ENCODE data around the gene ULK4. TPM values are rescaled to one million over a fixed set of nuclear protein-coding genes. Genes with fewer than 3 reads are reported as not detected.

ULK4 gene
- total and polyA plus RNA-seq, 2 of the 4 experiments (the other 2 are of a cell fraction): 2.7 to 5.0 TPM

- no CpG with 5 or more reads among the region's 1 CpG for whole genome bisulfite sequencing, 2 experiments (ENCODE audit: extremely low coverage in 2 of 2, insufficient read length in 1 of 2)
- H2BK120ac ChIP-seq (ENCODE audit: low read depth, low read length): no peak overlapping the region
- H3K79me1 ChIP-seq (ENCODE audit: low read depth in 1 of 2, low read length in 2 of 2): no peaks in the 10 kb centered on the region
- no peak overlapping the region for H3K18ac ChIP-seq (ENCODE audit: low read depth, low read length)
- no peak overlapping the region for H2AFZ ChIP-seq (replicated peaks; ENCODE audit: low read length, poor library complexity)
- H3K9me1 ChIP-seq (ENCODE audit: insufficient read depth, low read length): peaks cover 5% of the 10 kb centered on the region
- no peak overlapping the region for H2BK5ac ChIP-seq (ENCODE audit: low read depth, low read length, poor library complexity, severe bottlenecking)
- H3K9ac ChIP-seq (ENCODE audit: low read depth, low read length): no peak overlapping the region
- H3K23ac ChIP-seq (ENCODE audit: low read depth, low read length): no peak overlapping the region
- H3K56ac ChIP-seq (ENCODE audit: extremely low read depth, insufficient read depth, low read length): no peak overlapping the region
- H3K4ac ChIP-seq (ENCODE audit: low read depth, low read length): no peak overlapping the region
- ChIA-PET CTCF (interaction anchor here (0.7 kb wide), 1 partner anchor 674 kb away, joined by 4 read pairs; no protein-coding TSS in a partner anchor), POLR2A (ENCODE audit: unreplicated experiment) (no interaction called here)
- no TSS peak for BruUV-seq (replicated peaks)
- H3K36me3 ChIP-seq (ENCODE audit: control insufficient read depth, insufficient read depth, low read length): no peaks in the 10 kb centered on the region
- H4K5ac ChIP-seq (ENCODE audit: low read depth, low read length): no peak overlapping the region
- no peak for ATAC-seq (ENCODE audit: low read depth)
- H3K27ac ChIP-seq (ENCODE audit: insufficient read depth, low read length): no peak overlapping the region
- H3K27me3 ChIP-seq (ENCODE audit: control insufficient read depth, insufficient read depth, low read length): no peaks in the 10 kb centered on the region
- no peak overlapping the region for H2AK9ac ChIP-seq (replicated peaks; ENCODE audit: low read depth, low read length, poor library complexity)
- TF ChIP-seq RFX5 (IDR thresholded peaks at IDR 0.05; ENCODE audit: low read depth, low read length): no peak
- TF ChIP-seq NFE2L2 (IDR thresholded peaks at IDR 0.05; ENCODE audit: low read depth, low read length): no peak
- TF ChIP-seq FOS (IDR thresholded peaks at IDR 0.05; ENCODE audit: low read depth, low read length): no peak
- no peaks in the 10 kb centered on the region for H4K20me1 ChIP-seq (ENCODE audit: insufficient read depth, low read length)
- peaks cover 5% of the 10 kb centered on the region for H3K4me1 ChIP-seq (ENCODE audit: control insufficient read depth, insufficient read depth, low read length)
- no peak overlapping the region for H2AK5ac ChIP-seq (ENCODE audit: low read depth, low read length)
- DNase-seq: no peak
- no peak overlapping the region for H2BK15ac ChIP-seq (ENCODE audit: low read depth, low read length)
- no peaks in the 10 kb centered on the region for H3K9me3 ChIP-seq (ENCODE audit: control insufficient read depth, insufficient read depth, low read length)
- no peak overlapping the region for H2BK20ac ChIP-seq (ENCODE audit: low read depth, low read length)
- H4K91ac ChIP-seq (ENCODE audit: insufficient read depth, low read depth, low read length): no peak overlapping the region
- no peak overlapping the region for H4K8ac ChIP-seq (ENCODE audit: low read depth in 2 of 2, low read length in 2 of 2)
- intact Hi-C loops (cut with micrococcal nuclease) (no loop called here), in situ Hi-C loops (cut with MboI; ENCODE audit: low sequenced_read_pairs) (no loop called here), dilution Hi-C loops (cut with HindIII; ENCODE audit: low sequenced_read_pairs, unreplicated experiment) (no loop called here)
- H3K4me2 ChIP-seq (ENCODE audit: low read depth, low read length): no peak overlapping the region
- H3K4me3 ChIP-seq (ENCODE audit: insufficient read depth, low read depth, low read length): no peak overlapping the region
- no peak overlapping the region for H3K14ac ChIP-seq (replicated peaks; ENCODE audit: low read depth, low read length)
Measured at GRCh38 chr3:41272667-41273066, 689.2 kb downstream of the ULK4 start.
